Heart left ventricle (tissue), 13 donors: ENCODE data around the gene IQUB.

Source experiments
- POLR2A ChIP-seq, 2 donors: fragments of 450-650 bp; IDR thresholded peaks; one replicate each; pipeline ENCODE4 v1.6.1; 2017; ENCODE audit warnings: antibody characterized with exemption in 2 of 2, mild to moderate bottlenecking in 2 of 2, moderate library complexity in 2 of 2
- TF ChIP-seq, protein P1 (sequence below), 12 donors: fragments of 200-600 bp; sonication (generic) in 4 of 12; IDR thresholded peaks; one replicate each; pipeline versions ENCODE4 v1.5.0 to v1.8.0; 2018 to 2022; ENCODE audit warnings: antibody characterized with exemption in 12 of 12, mild to moderate bottlenecking in 5 of 12
- donor health status: ischemic (EF 13 %, LVEDD 7.1; RV severe dilation, severe dysfunction).
- donor health status: DM: no; HTN: yes; CAD: no.
- donor health status: DM: no; HTN: no; CAD: no.
- donor health status: ischemic (EF 25% LVEDD 6.9; RV normal size, moderate dysfunction).
- donor health status: ischemic (EF 25% LVEDD 5.7; RV mildly dilated, moderate dysfunction).
- donor health status: ischemic (EF 35%, LVEDD 5.7; RV mildly dilated, moderate dysfunction).
- donor health status: nonischemic (EF 11% LVEDD 7.7; RV severe dilation, severe dysfunction).
- donor health status: DM: yes; HTN: yes; CAD: no.
- donor health status: PGD.
- donor health status: ischemic (EF 29% LVEDD 5.4; RV normal size, mild dysfunction).
- donor health status: nonischemic (EF 23%, LVEDD 6.1; RV moderate dilation, normal function).

DNA sequence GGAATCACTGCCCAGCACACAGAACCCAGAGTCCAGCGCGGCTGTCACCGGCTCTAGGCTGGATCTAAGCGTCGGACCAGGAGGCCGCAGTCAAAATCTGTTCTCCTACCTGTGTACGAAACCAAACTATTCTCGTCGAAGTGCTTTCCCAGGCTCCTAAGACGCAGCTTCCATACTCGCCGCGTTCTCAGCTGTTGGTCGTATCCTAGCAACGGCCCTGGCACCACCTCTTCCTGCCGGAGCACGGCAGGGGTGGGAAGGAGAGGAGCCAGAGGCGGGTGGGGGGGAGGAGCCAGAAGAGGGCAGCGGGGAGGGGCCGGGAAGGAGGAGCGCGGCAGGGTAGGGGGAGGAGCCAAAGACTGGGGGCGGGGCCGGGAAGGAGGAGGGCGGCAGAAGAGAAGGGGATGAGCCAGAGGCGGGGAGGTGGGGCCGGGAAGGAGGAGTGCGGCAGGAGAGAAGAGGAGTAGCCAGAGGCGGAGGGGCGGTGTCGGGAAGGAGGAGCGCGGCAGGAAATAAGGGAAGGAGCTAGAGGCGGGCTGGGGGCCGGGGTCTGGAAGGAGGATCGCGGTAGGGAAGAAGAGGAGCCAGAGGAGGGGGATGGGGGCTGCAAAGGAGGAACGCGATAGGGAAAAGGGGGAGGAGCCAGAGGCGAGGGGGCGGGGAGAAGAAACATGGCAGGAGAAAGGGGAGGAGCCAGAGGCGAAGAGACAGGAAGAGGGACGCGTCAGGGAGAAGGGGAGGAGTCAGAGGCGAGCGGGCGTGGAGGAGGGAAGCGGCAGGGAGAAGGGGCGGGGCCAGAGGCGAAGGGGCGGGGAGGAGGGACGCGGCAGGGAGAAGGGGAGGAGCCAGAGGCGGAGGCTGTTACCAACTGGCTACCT lies at the start of gene IQUB:
- peak in 1 of 2 donors; percentile 14 for TF ChIP-seq POLR2A (IDR thresholded peaks at IDR 0.05)
- TF ChIP-seq, protein P1, sequence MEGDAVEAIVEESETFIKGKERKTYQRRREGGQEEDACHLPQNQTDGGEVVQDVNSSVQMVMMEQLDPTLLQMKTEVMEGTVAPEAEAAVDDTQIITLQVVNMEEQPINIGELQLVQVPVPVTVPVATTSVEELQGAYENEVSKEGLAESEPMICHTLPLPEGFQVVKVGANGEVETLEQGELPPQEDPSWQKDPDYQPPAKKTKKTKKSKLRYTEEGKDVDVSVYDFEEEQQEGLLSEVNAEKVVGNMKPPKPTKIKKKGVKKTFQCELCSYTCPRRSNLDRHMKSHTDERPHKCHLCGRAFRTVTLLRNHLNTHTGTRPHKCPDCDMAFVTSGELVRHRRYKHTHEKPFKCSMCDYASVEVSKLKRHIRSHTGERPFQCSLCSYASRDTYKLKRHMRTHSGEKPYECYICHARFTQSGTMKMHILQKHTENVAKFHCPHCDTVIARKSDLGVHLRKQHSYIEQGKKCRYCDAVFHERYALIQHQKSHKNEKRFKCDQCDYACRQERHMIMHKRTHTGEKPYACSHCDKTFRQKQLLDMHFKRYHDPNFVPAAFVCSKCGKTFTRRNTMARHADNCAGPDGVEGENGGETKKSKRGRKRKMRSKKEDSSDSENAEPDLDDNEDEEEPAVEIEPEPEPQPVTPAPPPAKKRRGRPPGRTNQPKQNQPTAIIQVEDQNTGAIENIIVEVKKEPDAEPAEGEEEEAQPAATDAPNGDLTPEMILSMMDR (IDR thresholded peaks at IDR 0.05): no peak
